Naive thymus-derived CD4-positive, alpha-beta T cell (primary cell): Measurements from ENCODE around the gene PTCD3. TPM values are rescaled to one million over a fixed set of nuclear protein-coding genes. Genes with fewer than 3 reads are reported as not detected.

Source experiments
- ATAC-seq: fragments of 150-1000 bp; cut with Tn5 transposase; 2 replicates; pipeline ENCODE4 v1.10.0; 2021; ENCODE audit warnings: mild to moderate bottlenecking, moderate library complexity
- CTCF ChIA-PET: fragments of 350-600 bp; sonication (Branson Sonifier 250); formaldehyde crosslinking; loops from one replicate; lab custom pipeline; 2021; ENCODE audit warnings: antibody characterized with exemption; lab: Charles Lee
- POLR2A ChIA-PET: fragments of 350-600 bp; sonication (Branson Sonifier 250); formaldehyde crosslinking; loops from one replicate; lab custom pipeline; 2021; ENCODE audit warnings: antibody characterized with exemption, inconsistent platforms; lab: Charles Lee
- DNase-seq, 9 donors: peaks; one replicate each; pipeline versions ENCODE4 v3.0.0 to v3.0.0-alpha.2; 2020 to 2022; ENCODE audit warnings: mixed read lengths in 1 of 9
- H3K27ac ChIP-seq: one replicate; pipeline ENCODE4 v1.7.0; 2013; ENCODE audit warnings: mild to moderate bottlenecking, low read depth, low read length, moderate library complexity
- H3K27me3 ChIP-seq, 2 donors: one replicate each; pipeline ENCODE4 v1.7.0; 2013; ENCODE audit warnings: low read length in 2 of 2, mild to moderate bottlenecking in 2 of 2, moderate library complexity in 2 of 2; ENCODE audit not compliant: control insufficient read depth in 2 of 2, insufficient read depth in 2 of 2
- H3K36me3 ChIP-seq, 3 experiments: 1 replicate in 2 of 3; 2 replicates in 1 of 3; pipeline ENCODE4 v1.7.0; 2013; ENCODE audit warnings: low read length in 3 of 3, mild to moderate bottlenecking in 3 of 3, moderate library complexity in 1 of 3; ENCODE audit not compliant: insufficient read depth in 3 of 3, control insufficient read depth in 2 of 3
- H3K4me1 ChIP-seq, 2 donors: one replicate each; pipeline ENCODE4 v1.7.0; 2013; ENCODE audit warnings: low read length in 2 of 2, mild to moderate bottlenecking in 2 of 2, moderate library complexity in 1 of 2; ENCODE audit not compliant: control insufficient read depth in 2 of 2, insufficient read depth in 2 of 2
- H3K4me3 ChIP-seq: 2 replicates; pipeline ENCODE4 v1.7.0; 2013; ENCODE audit warnings: mild to moderate bottlenecking, low read length
- H3K9me3 ChIP-seq, 3 experiments: 1 replicate in 2 of 3; 2 replicates in 1 of 3; pipeline ENCODE4 v1.7.0; 2013; ENCODE audit warnings: low read length in 3 of 3; ENCODE audit not compliant: control insufficient read depth in 2 of 3
- H3K27ac Mint-ChIP-seq, 9 donors: one replicate each; pipeline ENCODE4 v1.8.0; 2020 to 2022; ENCODE audit warnings: mixed read lengths in 9 of 9, mild to moderate bottlenecking in 8 of 9, moderate library complexity in 5 of 9, inconsistent platforms in 2 of 9
- H3K27me3 Mint-ChIP-seq, 5 donors: one replicate each; pipeline ENCODE4 v1.8.0; 2021 to 2022; ENCODE audit warnings: mixed read lengths in 5 of 5, mild to moderate bottlenecking in 1 of 5
- H3K36me3 Mint-ChIP-seq, 5 donors: one replicate each; pipeline ENCODE4 v1.8.0; 2020 to 2022; ENCODE audit warnings: mixed read lengths in 5 of 5, mild to moderate bottlenecking in 3 of 5, inconsistent platforms in 1 of 5
- H3K4me1 Mint-ChIP-seq, 7 donors: one replicate each; pipeline ENCODE4 v1.8.0; 2020 to 2022; ENCODE audit warnings: mixed read lengths in 7 of 7, mild to moderate bottlenecking in 3 of 7, inconsistent platforms in 1 of 7
- H3K4me3 Mint-ChIP-seq, 10 donors: one replicate each; pipeline ENCODE4 v1.8.0; 2020 to 2022; ENCODE audit warnings: mild to moderate bottlenecking in 10 of 10, mixed read lengths in 10 of 10, moderate library complexity in 6 of 10, inconsistent platforms in 2 of 10
- H3K9me3 Mint-ChIP-seq, 11 donors: one replicate each; pipeline ENCODE4 v1.8.0; 2020 to 2022; ENCODE audit warnings: mixed read lengths in 11 of 11, mild to moderate bottlenecking in 4 of 11, inconsistent platforms in 1 of 11, moderate library complexity in 1 of 11
- intact Hi-C, 2 donors: fragments of 100-400 bp; cut with micrococcal nuclease; formaldehyde crosslinking; loops; one replicate each; pipeline ENCODE4 v1.15.1; 2023
- polyA plus RNA-seq, 2 donors: library from polyadenylated mRNA; unstranded; fragments of 300-500 nt; fragmentation: Illumina TruSeq; gene quantifications; one replicate each; pipeline ENCODE4 v1.2.3, GENCODE V29; 2021
- total RNA-seq, 6 experiments: library from RNA in 5 of 6; stranded (reverse) in 5 of 6; gene quantifications; 1 replicate in 5 of 6; 2 replicates in 1 of 6; pipeline ENCODE4 v1.2.3 and lab custom pipeline; 2021 to 2026

Gene PTCD3
- total and polyA plus RNA-seq, 7 experiments from 2014 or later = 47.5 to 207 (median 150) TPM

DNA sequence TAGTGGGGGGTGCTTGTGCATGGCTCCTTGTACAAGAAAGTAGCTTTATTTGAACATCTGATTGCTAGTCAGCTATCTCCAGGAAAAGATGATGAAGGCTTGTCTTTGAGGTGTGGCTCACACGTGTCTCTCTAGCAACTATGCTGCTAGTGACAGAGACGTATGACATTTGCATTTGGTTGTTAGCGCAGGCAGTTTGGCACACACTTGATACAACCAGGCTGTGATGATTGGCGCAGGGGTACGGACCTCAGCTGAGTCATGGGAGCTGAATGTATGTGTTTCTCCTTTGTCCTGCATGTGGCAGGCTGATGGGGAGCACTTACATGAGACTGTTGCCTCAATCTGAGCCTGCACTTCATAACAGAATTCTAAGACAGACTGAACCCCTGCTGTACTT is 29.6 kb downstream of the PTCD3 start:
- H3K27ac ChIP-seq = no peak overlapping the region
- H3K4me1 ChIP-seq = no peaks in the 10 kb centered on the region
- ATAC-seq (no peak), DNase-seq (no peak)
- CTCF ChIA-PET = interaction anchor here (0.6 kb wide), 2 partner anchors 16 to 544 kb away, joined by 3 read pairs; no protein-coding TSS in a partner anchor
- Mint-ChIP-seq H3K36me3 (peaks cover 28 to 76% (median 47%) of the 10 kb centered on the region in 5 donors), H3K27ac (peak overlapping the region in 2 of 9 donors; percentile 26 to 33), H3K9me3 (no peaks in the 10 kb centered on the region), H3K4me1 (peaks cover 0 to 11% (median 4%) of the 10 kb centered on the region in 7 donors), H3K27me3 (no peaks in the 10 kb centered on the region), H3K4me3 (no peak overlapping the region)
- no peak overlapping the region for H3K4me3 ChIP-seq
- no peaks in the 10 kb centered on the region for H3K27me3 ChIP-seq
- intact Hi-C loops = no loop called here
- H3K36me3 ChIP-seq = peaks cover 28 to 99% (median 60%) of the 10 kb centered on the region in 3 experiments
- POLR2A ChIA-PET = interaction anchor here (0.7 kb wide), 1 partner anchor 31 kb away, joined by 3 read pairs; no protein-coding TSS in a partner anchor
- H3K9me3 ChIP-seq = no peaks in the 10 kb centered on the region

- intact Hi-C loops = no loop called here
- no peak overlapping the region for H3K4me3 ChIP-seq
- Mint-ChIP-seq H3K4me3 (no peak overlapping the region), H3K4me1 (peaks cover 0 to 11% (median 4%) of the 10 kb centered on the region in 7 donors), H3K27me3 (no peaks in the 10 kb centered on the region), H3K36me3 (peaks cover 28 to 77% (median 49%) of the 10 kb centered on the region in 5 donors), H3K27ac (peak overlapping the region in 1 of 9 donors; percentile 33), H3K9me3 (no peaks in the 10 kb centered on the region)
- H3K9me3 ChIP-seq = no peaks in the 10 kb centered on the region
- H3K36me3 ChIP-seq = peaks cover 28 to 98% (median 59%) of the 10 kb centered on the region in 3 experiments
- no peak overlapping the region for H3K27ac ChIP-seq
- CTCF ChIA-PET = interaction anchor here (0.6 kb wide), 1 partner anchor 15 kb away, joined by 4 read pairs; no protein-coding TSS in a partner anchor
- no peaks in the 10 kb centered on the region for H3K27me3 ChIP-seq
- DNase-seq (no peak), ATAC-seq (no peak)
- H3K4me1 ChIP-seq = no peaks in the 10 kb centered on the region
- POLR2A ChIA-PET = interaction anchor here (0.7 kb wide), 1 partner anchor 31 kb away, joined by 3 read pairs; no protein-coding TSS in a partner anchor
Observed at GRCh38 chr2:86136141-86136540, 30.1 kb downstream of the PTCD3 start.

- Mint-ChIP-seq H3K27ac (peak overlapping the region in 8 of 9 donors; percentile 44 to 76 (median 66)), H3K27me3 (no peaks in the 10 kb centered on the region), H3K9me3 (no peaks in the 10 kb centered on the region), H3K36me3 (peaks cover 18 to 66% (median 38%) of the 10 kb centered on the region in 5 donors), H3K4me1 (peaks cover 0 to 11% (median 4%) of the 10 kb centered on the region in 7 donors), H3K4me3 (no peak overlapping the region)
- Histone ChIP-seq H3K4me1 (no peaks in the 10 kb centered on the region), H3K36me3 (peaks cover 14 to 92% (median 39%) of the 10 kb centered on the region in 3 experiments), H3K9me3 (no peaks in the 10 kb centered on the region), H3K27me3 (no peaks in the 10 kb centered on the region), H3K27ac (no peak overlapping the region), H3K4me3 (no peak overlapping the region)
- CTCF ChIA-PET = no interaction called here
- DNase-seq (no peak), ATAC-seq (no peak)
- POLR2A ChIA-PET = interaction anchor here (0.6 to 1.1 kb wide), 3 partner anchors 20 to 615 kb away, joined by 3 read pairs; partner anchors contain the start of genes POLR1A and PTCD3
- intact Hi-C loops = no loop called here
Observed at GRCh38 chr2:86138736-86139625, 32.9 kb downstream of the PTCD3 start.

GRCh38 chr2:86139981-86140380 is 33.9 kb downstream of the PTCD3 start:
- ChIA-PET CTCF (no interaction called here), POLR2A (no interaction called here)
- no peak for DNase-seq
- H3K4me1 Mint-ChIP-seq = peaks cover 0 to 11% (median 4%) of the 10 kb centered on the region in 7 donors
- H3K27ac Mint-ChIP-seq = peak overlapping the region in 7 of 9 donors; percentile 12 to 78 (median 22)
- Histone ChIP-seq H3K4me1 (no peaks in the 10 kb centered on the region), H3K27me3 (no peaks in the 10 kb centered on the region), H3K9me3 (no peaks in the 10 kb centered on the region), H3K27ac (no peak overlapping the region), H3K4me3 (no peak overlapping the region), H3K36me3 (peaks cover 8 to 92% (median 34%) of the 10 kb centered on the region in 3 experiments)
- H3K36me3 Mint-ChIP-seq = peaks cover 12 to 67% (median 37%) of the 10 kb centered on the region in 5 donors
- peak; percentile 40 for ATAC-seq
- intact Hi-C loops = no loop called here
- H3K4me3 Mint-ChIP-seq = no peak overlapping the region
- H3K9me3 Mint-ChIP-seq = no peaks in the 10 kb centered on the region
- H3K27me3 Mint-ChIP-seq = no peaks in the 10 kb centered on the region

DNA sequence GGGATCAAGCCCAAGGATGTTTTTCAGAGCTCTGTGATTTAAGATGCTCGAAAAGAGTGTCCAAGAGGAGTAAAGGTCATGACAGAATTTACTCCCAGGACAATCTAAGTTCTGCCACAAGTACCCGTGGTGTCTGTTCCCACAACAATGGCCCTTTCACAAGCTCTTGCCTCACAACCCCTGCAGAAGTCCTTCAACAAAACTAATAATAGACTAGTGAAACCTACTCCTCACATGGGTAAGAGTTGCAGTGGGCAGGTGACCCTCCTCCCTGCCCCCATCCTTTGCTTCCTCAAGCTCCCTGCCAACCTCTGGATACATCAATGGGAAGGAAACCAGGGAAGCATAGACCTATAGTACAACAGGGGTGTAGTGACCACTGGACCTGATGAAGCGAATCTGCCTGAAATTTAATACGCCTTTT is 34.9 kb downstream of the PTCD3 start:
- ATAC-seq = no peak
- Histone ChIP-seq H3K27me3 (no peaks in the 10 kb centered on the region), H3K27ac (no peak overlapping the region), H3K9me3 (no peaks in the 10 kb centered on the region), H3K4me3 (no peak overlapping the region), H3K4me1 (no peaks in the 10 kb centered on the region), H3K36me3 (peaks cover 13 to 92% (median 30%) of the 10 kb centered on the region in 3 experiments)
- intact Hi-C loops = no loop called here
- Mint-ChIP-seq H3K4me1 (peaks cover 0 to 11% (median 4%) of the 10 kb centered on the region in 7 donors), H3K27me3 (no peaks in the 10 kb centered on the region), H3K9me3 (no peaks in the 10 kb centered on the region), H3K4me3 (no peak overlapping the region), H3K27ac (peak overlapping the region in 8 of 9 donors; percentile 14 to 73 (median 40)), H3K36me3 (peaks cover 4 to 58% (median 32%) of the 10 kb centered on the region in 5 donors)
- CTCF ChIA-PET = no interaction called here
- POLR2A ChIA-PET = no interaction called here
- no peak for DNase-seq

- Mint-ChIP-seq H3K4me3 (no peak overlapping the region), H3K4me1 (peaks cover 0 to 11% (median 4%) of the 10 kb centered on the region in 7 donors), H3K36me3 (peaks cover 0 to 48% (median 27%) of the 10 kb centered on the region in 5 donors), H3K27me3 (no peaks in the 10 kb centered on the region), H3K9me3 (no peaks in the 10 kb centered on the region), H3K27ac (peak overlapping the region in 2 of 9 donors; percentile 15 to 76)
- H3K4me1 ChIP-seq = no peaks in the 10 kb centered on the region
- DNase-seq (no peak), ATAC-seq (no peak)
- intact Hi-C loops = no loop called here
- ChIA-PET POLR2A (no interaction called here), CTCF (no interaction called here)
- H3K9me3 ChIP-seq = no peaks in the 10 kb centered on the region
- no peak overlapping the region for H3K27ac ChIP-seq
- no peaks in the 10 kb centered on the region for H3K27me3 ChIP-seq
- peaks cover 7 to 89% (median 21%) of the 10 kb centered on the region in 3 experiments for H3K36me3 ChIP-seq
- H3K4me3 ChIP-seq = no peak overlapping the region
Observed at GRCh38 chr2:86142436-86143257, 36.6 kb downstream of the PTCD3 start.
